Measurements from ENCODE around the gene ZNF396. TPM values are rescaled to one million over a fixed set of nuclear protein-coding genes. Genes with fewer than 3 reads are reported as not detected.

The ZNF396 gene
- total and polyA plus RNA-seq, 11 donors: 0.19 to 2.2 (median 0.72) TPM

GRCh38 chr18:35345950-35346349, 31.2 kb downstream of the ZNF396 start:
- intact Hi-C loops (cut with DNase I): loop anchor here in 5 of 10 donors (2.0 to 10.0 kb wide), 5 partner anchors 51 to 341 kb away; partner anchors contain the start of genes ZNF397 (in 3 of the 5) and ZSCAN30 (in 3 of the 5)
- no peak overlapping the region for H3K4me3 ChIP-seq
- H3K27me3 ChIP-seq: no peaks in the 10 kb centered on the region
- no peaks in the 10 kb centered on the region for H3K9me3 ChIP-seq
- peaks cover 5 to 41% (median 32%) of the 10 kb centered on the region in 12 donors for H3K4me1 ChIP-seq
- DNase-seq: no peak
- peak overlapping the region in 6 of 12 donors; percentile 11 to 100 (median 100) for H3K27ac ChIP-seq
- H3K36me3 ChIP-seq: peaks cover 0 to 10% (median 2%) of the 10 kb centered on the region in 9 donors
- ATAC-seq: no peak
- no peak for TF ChIP-seq POLR2A (IDR thresholded peaks at IDR 0.05)
- TF ChIP-seq, protein P1, sequence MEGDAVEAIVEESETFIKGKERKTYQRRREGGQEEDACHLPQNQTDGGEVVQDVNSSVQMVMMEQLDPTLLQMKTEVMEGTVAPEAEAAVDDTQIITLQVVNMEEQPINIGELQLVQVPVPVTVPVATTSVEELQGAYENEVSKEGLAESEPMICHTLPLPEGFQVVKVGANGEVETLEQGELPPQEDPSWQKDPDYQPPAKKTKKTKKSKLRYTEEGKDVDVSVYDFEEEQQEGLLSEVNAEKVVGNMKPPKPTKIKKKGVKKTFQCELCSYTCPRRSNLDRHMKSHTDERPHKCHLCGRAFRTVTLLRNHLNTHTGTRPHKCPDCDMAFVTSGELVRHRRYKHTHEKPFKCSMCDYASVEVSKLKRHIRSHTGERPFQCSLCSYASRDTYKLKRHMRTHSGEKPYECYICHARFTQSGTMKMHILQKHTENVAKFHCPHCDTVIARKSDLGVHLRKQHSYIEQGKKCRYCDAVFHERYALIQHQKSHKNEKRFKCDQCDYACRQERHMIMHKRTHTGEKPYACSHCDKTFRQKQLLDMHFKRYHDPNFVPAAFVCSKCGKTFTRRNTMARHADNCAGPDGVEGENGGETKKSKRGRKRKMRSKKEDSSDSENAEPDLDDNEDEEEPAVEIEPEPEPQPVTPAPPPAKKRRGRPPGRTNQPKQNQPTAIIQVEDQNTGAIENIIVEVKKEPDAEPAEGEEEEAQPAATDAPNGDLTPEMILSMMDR (IDR thresholded peaks at IDR 0.05): no peak
- 92 to 100% (median 94%) methylated on average over 1 of the region's 1 CpG for WGBS, 4 donors

- peaks cover 5 to 44% (median 34%) of the 10 kb centered on the region in 12 donors for H3K4me1 ChIP-seq
Measured at GRCh38 chr18:35345460-35345921, 31.6 kb downstream of the ZNF396 start.

DNA sequence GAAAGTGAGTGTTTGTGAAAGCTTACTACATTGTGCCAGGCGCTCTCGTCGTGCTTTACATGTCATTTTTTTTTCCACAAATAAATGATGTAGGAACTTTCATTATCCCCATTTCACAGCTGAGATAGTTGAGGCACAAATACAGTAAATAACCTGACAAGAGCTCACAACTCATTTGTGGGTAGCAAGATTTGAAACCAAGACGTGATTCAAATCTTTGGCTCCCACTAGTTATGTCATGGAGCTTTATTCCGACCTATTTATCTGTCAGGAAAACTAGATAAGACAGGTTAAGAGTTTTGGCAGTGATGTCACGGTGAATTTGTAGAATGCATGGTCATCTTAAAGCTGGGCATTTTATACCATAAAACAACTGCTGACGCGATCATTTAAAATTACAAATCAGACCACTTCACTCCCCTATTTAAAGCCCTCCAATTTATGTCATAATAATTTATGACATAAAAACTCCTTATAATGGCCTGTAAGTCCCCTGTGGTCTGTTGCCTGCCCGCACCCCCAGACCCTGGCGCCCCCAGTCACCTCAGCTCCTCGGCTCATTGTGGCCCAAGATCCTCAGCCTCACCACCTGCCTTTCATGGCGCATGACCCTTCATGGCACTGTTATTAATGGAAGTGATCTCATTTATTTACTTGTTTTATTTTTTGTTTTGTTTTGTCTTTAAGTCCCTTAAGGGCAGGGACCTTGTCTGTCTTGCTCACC, 32.2 kb downstream of the ZNF396 start:
- Histone ChIP-seq H3K27ac (peak overlapping the region; percentile 97 to 100 (median 100)), H3K4me3 (peak overlapping the region; percentile 80 to 100 (median 98)), H3K4me1 (peaks cover 5 to 50% (median 37%) of the 10 kb centered on the region in 12 donors), H3K27me3 (no peaks in the 10 kb centered on the region), H3K36me3 (peaks cover 0 to 20% (median 12%) of the 10 kb centered on the region in 9 donors), H3K9me3 (no peaks in the 10 kb centered on the region)
- no peak for DNase-seq
- TF ChIP-seq, protein P1 (IDR thresholded peaks at IDR 0.05): no peak
- TF ChIP-seq POLR2A (IDR thresholded peaks at IDR 0.05): no peak
- intact Hi-C loops (cut with DNase I): loop anchor here in 8 of 10 donors (1.0 to 10.0 kb wide), 8 partner anchors 50 to 340 kb away; partner anchors contain the start of genes ZNF397 (in 5 of the 8) and ZSCAN30 (in 5 of the 8)
- 50 to 56% (median 55%) methylated on average over 12 of the region's 12 CpGs for WGBS, 4 donors
- ATAC-seq: no peak

More at GRCh38 chr18:35345460-35345921, 31.6 kb downstream of the ZNF396 start:
- Histone ChIP-seq H3K27ac (peak overlapping the region in 8 of 12 donors; percentile 11 to 100 (median 100)), H3K36me3 (peaks cover 0 to 14% (median 6%) of the 10 kb centered on the region in 9 donors), H3K27me3 (no peaks in the 10 kb centered on the region), H3K9me3 (no peaks in the 10 kb centered on the region), H3K4me3 (peak overlapping the region in 1 of 12 donors; percentile 12)
- TF ChIP-seq, protein P1 (IDR thresholded peaks at IDR 0.05): no peak
- TF ChIP-seq POLR2A (IDR thresholded peaks at IDR 0.05): no peak
- 40 to 52% (median 45%) methylated on average over 6 of the region's 6 CpGs for WGBS, 4 donors
- intact Hi-C loops (cut with DNase I): loop anchor here in 5 of 10 donors (2.0 to 10.0 kb wide), 5 partner anchors 51 to 341 kb away; partner anchors contain the start of genes ZNF397 (in 3 of the 5) and ZSCAN30 (in 3 of the 5)
- no peak for ATAC-seq
- no peak for DNase-seq

Measured in heart left ventricle (tissue), 16 donors.